HG02870 (cell line): ENCODE data around the gene MPPED2.

Experiments
- ATAC-seq: cut with Tn5 transposase; IDR thresholded peaks from one replicate; pipeline ENCODE4 v1.9.1; 2021; ENCODE audit warnings: mild to moderate bottlenecking, moderate library complexity; ENCODE audit not compliant: unreplicated experiment

MPPED2 gene

GRCh38 chr11:30423886-30424285 is 162.3 kb downstream of the MPPED2 start:
- ATAC-seq: no peak

GRCh38 chr11:30423279-30423648 is 162.9 kb downstream of the MPPED2 start:
- no peak for ATAC-seq

- no peak for ATAC-seq
These were observed 163.5 kb downstream of the MPPED2 start for GRCh38 chr11:30422447-30423278.

GRCh38 chr11:30420233-30420787 is 165.8 kb downstream of the MPPED2 start:
- no peak for ATAC-seq

DNA sequence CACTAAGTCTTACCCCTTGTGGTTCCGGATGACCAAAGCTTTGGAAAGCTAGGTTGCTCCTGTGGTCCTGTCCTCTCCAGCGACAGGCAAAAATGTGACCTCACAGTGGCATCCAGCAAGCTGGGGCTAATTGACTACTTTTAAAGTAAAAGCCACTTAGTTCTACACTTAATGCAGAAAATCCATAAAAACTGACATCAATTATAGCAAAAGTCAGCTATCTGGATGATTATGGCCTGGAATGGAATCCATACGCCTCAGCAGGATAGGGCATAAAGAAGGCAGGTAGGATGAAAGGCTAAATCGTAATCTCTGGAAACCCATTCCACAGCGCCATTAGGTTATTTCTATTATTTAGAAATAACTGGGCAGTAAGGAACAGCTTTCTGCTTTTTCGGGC is 171.3 kb downstream of the MPPED2 start:
- ATAC-seq: no peak

GRCh38 chr11:30414244-30414643 is 171.9 kb downstream of the MPPED2 start:
- no peak for ATAC-seq

GRCh38 chr11:30412509-30412908 is 173.6 kb downstream of the MPPED2 start:
- no peak for ATAC-seq

- no peak for ATAC-seq
These were observed 174.8 kb downstream of the MPPED2 start for GRCh38 chr11:30411383-30411782.

GRCh38 chr11:30406978-30407762 is 179.0 kb downstream of the MPPED2 start:
- ATAC-seq: no peak

DNA sequence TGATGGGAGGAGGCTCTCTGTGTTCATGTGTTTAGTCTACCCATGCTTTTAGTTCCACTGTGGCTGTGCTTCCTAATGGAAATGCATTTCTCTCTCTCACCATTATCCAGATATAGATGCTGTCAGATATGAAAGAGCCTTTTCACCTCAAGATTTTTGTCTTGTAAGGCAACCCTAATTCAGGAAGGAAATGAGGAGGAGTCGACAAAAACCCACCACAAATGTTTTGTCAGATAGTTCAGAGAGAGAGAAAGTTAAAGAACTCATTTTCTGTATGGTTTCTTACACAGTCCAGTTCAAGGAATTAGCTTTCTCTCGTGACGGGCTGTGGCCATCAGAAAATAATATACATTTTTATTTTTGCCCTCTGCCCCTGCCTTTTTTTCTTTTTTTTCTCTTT is 180.8 kb downstream of the MPPED2 start:
- ATAC-seq: no peak

DNA sequence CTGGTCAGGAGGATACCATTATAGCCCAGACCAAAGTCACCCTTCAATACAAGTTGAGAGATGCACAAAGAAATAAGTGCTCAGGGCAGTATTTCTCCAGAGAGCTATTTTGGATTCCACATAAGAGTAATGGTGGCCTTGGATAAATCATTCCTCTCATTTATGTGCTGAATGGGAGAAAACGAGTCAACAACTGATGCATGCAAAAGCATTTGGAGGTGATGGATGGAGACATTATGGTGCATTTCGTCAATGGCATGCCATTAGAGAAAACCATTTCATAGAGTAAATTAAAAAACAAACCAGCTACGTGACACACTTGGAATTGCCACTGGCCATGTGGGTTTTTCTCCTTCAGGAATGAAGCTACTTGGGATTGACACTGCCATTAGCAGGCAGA is 182.0 kb downstream of the MPPED2 start:
- no peak for ATAC-seq

GRCh38 chr11:30395751-30396150 is 190.4 kb downstream of the MPPED2 start:
- ATAC-seq: no peak

- no peak for ATAC-seq
These were observed 193.1 kb downstream of the MPPED2 start for GRCh38 chr11:30393012-30393411.

GRCh38 chr11:30392221-30392784 is 193.8 kb downstream of the MPPED2 start:
- ATAC-seq: no peak

DNA sequence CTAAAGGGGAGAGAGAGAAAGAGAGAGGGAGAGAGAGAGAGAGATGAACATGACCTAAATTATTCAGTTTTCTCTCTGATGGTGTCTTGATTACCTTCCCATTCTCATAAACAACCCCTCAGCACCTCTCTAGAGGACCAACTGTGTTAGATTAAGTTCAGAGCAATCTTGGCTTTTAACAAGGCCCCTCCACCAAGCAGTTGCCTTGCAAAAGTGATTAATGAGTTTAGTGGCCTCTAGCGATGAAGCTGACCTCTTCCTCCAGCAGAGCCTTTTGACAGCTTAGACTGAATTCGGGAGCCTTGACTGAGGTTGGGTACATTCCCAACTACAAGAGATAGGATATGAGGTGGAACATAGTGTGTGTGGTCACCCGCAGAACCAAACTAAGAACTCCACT is 197.2 kb downstream of the MPPED2 start:
- ATAC-seq: no peak

GRCh38 chr11:30387891-30388861 is 198.0 kb downstream of the MPPED2 start:
- ATAC-seq: no peak

DNA sequence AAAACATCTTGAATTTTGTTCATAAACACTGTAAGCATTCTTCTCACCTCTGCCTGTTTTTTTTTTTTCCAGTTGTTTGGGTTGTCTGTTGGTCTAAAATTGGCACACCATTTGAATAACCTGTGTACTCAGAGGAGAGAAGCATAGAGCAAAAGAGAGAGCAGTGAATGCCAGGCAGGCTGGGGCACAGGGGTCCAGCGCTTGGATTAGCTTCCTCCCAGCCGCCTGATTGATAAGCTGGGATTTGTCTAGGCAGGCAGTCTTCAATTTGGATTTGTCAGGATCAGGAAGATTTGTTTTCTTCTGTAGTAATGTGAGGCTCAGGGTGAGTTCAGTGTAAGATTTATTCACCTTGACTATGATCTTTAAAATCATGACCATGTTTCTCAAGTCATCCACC is 204.3 kb downstream of the MPPED2 start:
- ATAC-seq: no peak

DNA sequence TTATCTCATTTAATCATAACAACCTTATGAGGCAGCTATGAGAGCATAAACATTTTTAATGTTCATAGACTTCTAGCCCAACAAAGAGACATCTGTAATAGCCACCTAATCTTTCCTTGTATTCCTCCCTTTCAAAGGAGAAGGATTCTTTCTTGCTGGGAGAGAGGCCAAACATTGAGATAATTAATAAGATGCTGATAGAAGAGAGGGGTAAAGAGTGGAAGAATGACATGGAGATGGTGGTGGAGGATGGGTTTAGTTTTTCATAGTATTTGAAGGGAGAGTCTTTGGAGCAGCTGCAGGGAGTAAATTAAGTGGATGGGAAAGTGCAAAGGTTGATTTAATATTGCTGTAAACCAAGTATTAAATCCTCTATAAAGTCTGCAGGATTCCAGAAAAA is 205.3 kb downstream of the MPPED2 start:
- ATAC-seq: no peak

DNA sequence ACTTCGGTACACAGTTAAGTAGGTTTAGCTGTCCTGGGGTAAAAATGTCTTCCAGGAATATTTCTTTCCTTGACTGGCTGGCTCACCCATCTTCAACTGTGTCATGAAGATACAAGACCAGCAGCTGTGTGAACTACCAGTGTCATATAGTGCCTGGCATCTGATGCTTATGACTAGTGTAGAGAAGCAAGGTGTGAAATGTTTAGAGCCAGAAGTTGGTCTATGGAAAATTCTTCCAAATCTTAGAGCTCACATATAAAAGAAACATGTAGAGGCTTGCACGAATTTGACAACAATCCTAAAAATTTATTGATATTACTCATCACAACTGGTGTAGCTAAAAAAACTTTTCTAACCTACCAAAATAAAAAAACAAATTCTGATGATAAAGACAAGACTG is 208.8 kb downstream of the MPPED2 start:
- no peak for ATAC-seq

DNA sequence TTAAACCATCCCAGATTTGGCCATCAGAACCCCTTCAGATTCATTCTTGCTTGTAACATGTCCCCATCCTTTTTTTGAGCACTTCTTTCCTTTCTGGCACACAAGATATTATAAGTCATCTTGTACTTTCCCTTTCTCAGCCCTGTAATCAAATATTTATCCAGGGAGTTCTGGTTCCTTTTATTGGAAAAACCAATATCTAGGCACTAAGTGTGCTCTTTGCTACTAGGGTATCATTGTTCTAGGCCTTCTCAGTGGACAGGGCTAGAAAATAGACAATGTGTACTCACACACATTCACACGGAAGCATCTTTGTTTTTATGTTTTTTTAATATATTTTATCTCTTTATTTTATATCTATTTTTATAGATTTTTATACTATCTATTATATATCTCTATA is 216.0 kb downstream of the MPPED2 start:
- ATAC-seq: no peak
